GM23338 (cell line): Measurements from ENCODE around the gene PTGIS. TPM values are rescaled to one million over a fixed set of nuclear protein-coding genes. Genes with fewer than 3 reads are reported as not detected.
A peak's percentile ranks its signal among the peaks of the same experiment; 100 is the strongest.

ENCODE experiments used
- ATAC-seq: fragments of 200-7000 bp; cut with Tn5 transposase; 3 replicates; pipeline ENCODE4 v1.9.1; 2020
- DNase-seq: peaks from one replicate; pipeline ENCODE4 v3.0.0-alpha.2; 2015; ENCODE audit warnings: low spot score
- H2AFZ ChIP-seq: fragments of 200-600 bp; sonication (generic); 2 replicates; pipeline ENCODE4 v1.8.0; 2016; ENCODE audit warnings: antibody characterized with exemption, mild to moderate bottlenecking, moderate library complexity
- H3F3A ChIP-seq: fragments of 200-600 bp; sonication (generic); replicated peaks from 2 replicates; pipeline ENCODE4 v1.8.0; 2017; ENCODE audit warnings: antibody characterized with exemption, mixed run types, low read depth
- H3K27ac ChIP-seq: fragments of 200-600 bp; sonication (generic); 2 replicates; pipeline ENCODE4 v1.6.1; 2016; ENCODE audit warnings: low read depth
- H3K27me3 ChIP-seq: fragments of 200-600 bp; sonication (generic); 2 replicates; pipeline ENCODE4 v1.8.0; 2016; ENCODE audit warnings: mild to moderate bottlenecking, mixed run types, moderate library complexity; ENCODE audit not compliant: insufficient read depth
- H3K36me3 ChIP-seq: fragments of 200-600 bp; sonication (generic); 2 replicates; pipeline ENCODE4 v1.8.0; 2016; ENCODE audit warnings: mild to moderate bottlenecking; ENCODE audit not compliant: insufficient read depth
- H3K4me1 ChIP-seq: fragments of 200-600 bp; sonication (generic); 2 replicates; pipeline ENCODE4 v1.8.0; 2016; ENCODE audit warnings: mild to moderate bottlenecking, moderate library complexity; ENCODE audit not compliant: insufficient read depth
- H3K4me2 ChIP-seq: fragments of 200-600 bp; sonication (generic); 2 replicates; pipeline ENCODE4 v1.7.1; 2017; ENCODE audit warnings: mixed run types
- H3K4me3 ChIP-seq: fragments of 200-600 bp; sonication (generic); 2 replicates; pipeline ENCODE4 v1.6.1; 2016; ENCODE audit warnings: mixed run types
- H3K79me2 ChIP-seq: fragments of 200-600 bp; sonication (generic); replicated peaks from 2 replicates; pipeline ENCODE4 v1.8.0; 2017; ENCODE audit warnings: mild to moderate bottlenecking; ENCODE audit not compliant: insufficient read depth
- H3K9me2 ChIP-seq: fragments of 200-600 bp; sonication (generic); 2 replicates; pipeline ENCODE4 v1.8.0; 2017; ENCODE audit not compliant: insufficient read depth
- H4K20me1 ChIP-seq: fragments of 200-600 bp; sonication (generic); replicated peaks from 2 replicates; pipeline ENCODE4 v1.8.0; 2017; ENCODE audit warnings: mild to moderate bottlenecking; ENCODE audit not compliant: insufficient read depth
- H3K27ac Mint-ChIP-seq: 2 replicates; pipeline ENCODE4 v1.8.0; 2020; ENCODE audit warnings: inconsistent platforms, mild to moderate bottlenecking, moderate library complexity, mixed read lengths
- H3K27me3 Mint-ChIP-seq: 3 replicates; pipeline ENCODE4 v1.8.0; 2022; ENCODE audit warnings: low read depth, mild to moderate bottlenecking, moderate library complexity, mixed read lengths, inconsistent platforms; ENCODE audit not compliant: insufficient read depth, poor library complexity
- H3K36me3 Mint-ChIP-seq: 3 replicates; pipeline ENCODE4 v1.8.0; 2021; ENCODE audit warnings: low read depth, mild to moderate bottlenecking, inconsistent platforms, moderate library complexity, mixed read lengths
- H3K4me1 Mint-ChIP-seq: 3 replicates; pipeline ENCODE4 v1.8.0; 2020; ENCODE audit warnings: mild to moderate bottlenecking, inconsistent platforms, mixed read lengths
- H3K4me3 Mint-ChIP-seq: 3 replicates; pipeline ENCODE4 v1.8.0; 2021; ENCODE audit warnings: moderate library complexity, mild to moderate bottlenecking, inconsistent platforms, mixed read lengths
- H3K9me3 Mint-ChIP-seq: 3 replicates; pipeline ENCODE4 v1.8.0; 2020; ENCODE audit warnings: moderate library complexity, mild to moderate bottlenecking, inconsistent platforms, mixed read lengths
- CREB1 ChIP-seq: fragments of 250-450 bp; sonication (Bioruptor Pico); IDR thresholded peaks from 2 replicates; pipeline ENCODE4 v1.5.0; 2020; ENCODE audit warnings: low read depth, mild to moderate bottlenecking, moderate library complexity
- ETS1 ChIP-seq: IDR thresholded peaks from 2 replicates; pipeline ENCODE4 v1.6.1; 2016; ENCODE audit warnings: antibody characterized with exemption
- JUNB ChIP-seq: IDR thresholded peaks from one replicate; pipeline ENCODE4 v1.6.1; 2016; ENCODE audit warnings: antibody characterized with exemption; ENCODE audit not compliant: unreplicated experiment
- NANOG ChIP-seq: IDR thresholded peaks from 2 replicates; pipeline ENCODE4 v1.6.1; 2016; ENCODE audit warnings: antibody characterized with exemption, borderline replicate concordance
- POLR2AphosphoS5 ChIP-seq: IDR thresholded peaks from 2 replicates; pipeline ENCODE4 v1.6.1; 2016; ENCODE audit warnings: antibody characterized with exemption, low read depth
- STAT1 ChIP-seq: IDR thresholded peaks from one replicate; pipeline ENCODE4 v1.6.1; 2016; ENCODE audit warnings: antibody characterized with exemption; ENCODE audit not compliant: unreplicated experiment
- ZNF114 ChIP-seq: fragments of 250-450 bp; sonication (Bioruptor Pico); IDR thresholded peaks from 2 replicates; pipeline ENCODE4 v1.5.0; 2020; ENCODE audit warnings: mild to moderate bottlenecking, moderate library complexity
- ZNF331 ChIP-seq: fragments of 250-450 bp; sonication (Bioruptor Pico); IDR thresholded peaks from 2 replicates; pipeline ENCODE4 v1.5.0; 2020; ENCODE audit warnings: low read depth, mild to moderate bottlenecking, moderate library complexity
- polyA plus RNA-seq: library from polyadenylated mRNA; unstranded; fragments of >200 nt; fragmentation: Nextera tagmentation; extraction: Ambion mirVana; gene quantifications from 2 replicates; pipeline ENCODE4 v1.2.1, GENCODE V29; 2016
- total RNA-seq: library from RNA; depleted of rRNA; stranded (reverse); fragments of >200 nt; shearing (Covaris generic); gene quantifications from 2 replicates; pipeline ENCODE4 v1.2.3, GENCODE V29; 2014
- TF ChIP-seq, protein P1 (sequence below): IDR thresholded peaks from one replicate; pipeline ENCODE4 v1.6.1; 2018; ENCODE audit warnings: antibody characterized with exemption; ENCODE audit not compliant: unreplicated experiment
- TF ChIP-seq, protein P2 (sequence below), 2 experiments: fragments of 200-600 bp in 1 of 2; sonication (generic) in 1 of 2; conservative IDR thresholded peaks; 2 replicates each; pipeline versions ENCODE4 v1.5.1 to v1.6.1; 2016 to 2017; ENCODE audit warnings: antibody characterized with exemption in 2 of 2, low read depth in 2 of 2, mild to moderate bottlenecking in 2 of 2, moderate library complexity in 1 of 2

PTGIS gene
- total and polyA plus RNA-seq, 2 experiments from 2014 or later, result 6.6 to 28.7 TPM

- no peak for TF ChIP-seq STAT1
- TF ChIP-seq JUNB, result no peak
- TF ChIP-seq, protein P1, sequence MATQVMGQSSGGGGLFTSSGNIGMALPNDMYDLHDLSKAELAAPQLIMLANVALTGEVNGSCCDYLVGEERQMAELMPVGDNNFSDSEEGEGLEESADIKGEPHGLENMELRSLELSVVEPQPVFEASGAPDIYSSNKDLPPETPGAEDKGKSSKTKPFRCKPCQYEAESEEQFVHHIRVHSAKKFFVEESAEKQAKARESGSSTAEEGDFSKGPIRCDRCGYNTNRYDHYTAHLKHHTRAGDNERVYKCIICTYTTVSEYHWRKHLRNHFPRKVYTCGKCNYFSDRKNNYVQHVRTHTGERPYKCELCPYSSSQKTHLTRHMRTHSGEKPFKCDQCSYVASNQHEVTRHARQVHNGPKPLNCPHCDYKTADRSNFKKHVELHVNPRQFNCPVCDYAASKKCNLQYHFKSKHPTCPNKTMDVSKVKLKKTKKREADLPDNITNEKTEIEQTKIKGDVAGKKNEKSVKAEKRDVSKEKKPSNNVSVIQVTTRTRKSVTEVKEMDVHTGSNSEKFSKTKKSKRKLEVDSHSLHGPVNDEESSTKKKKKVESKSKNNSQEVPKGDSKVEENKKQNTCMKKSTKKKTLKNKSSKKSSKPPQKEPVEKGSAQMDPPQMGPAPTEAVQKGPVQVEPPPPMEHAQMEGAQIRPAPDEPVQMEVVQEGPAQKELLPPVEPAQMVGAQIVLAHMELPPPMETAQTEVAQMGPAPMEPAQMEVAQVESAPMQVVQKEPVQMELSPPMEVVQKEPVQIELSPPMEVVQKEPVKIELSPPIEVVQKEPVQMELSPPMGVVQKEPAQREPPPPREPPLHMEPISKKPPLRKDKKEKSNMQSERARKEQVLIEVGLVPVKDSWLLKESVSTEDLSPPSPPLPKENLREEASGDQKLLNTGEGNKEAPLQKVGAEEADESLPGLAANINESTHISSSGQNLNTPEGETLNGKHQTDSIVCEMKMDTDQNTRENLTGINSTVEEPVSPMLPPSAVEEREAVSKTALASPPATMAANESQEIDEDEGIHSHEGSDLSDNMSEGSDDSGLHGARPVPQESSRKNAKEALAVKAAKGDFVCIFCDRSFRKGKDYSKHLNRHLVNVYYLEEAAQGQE, result no peak
Measured at GRCh38 chr20:49513009-49513408, 54.9 kb downstream of the PTGIS start (continued).

- Histone ChIP-seq H2AFZ (no peak overlapping the region), H3K27me3 (no peaks in the 10 kb centered on the region), H3K4me3 (no peak overlapping the region), H3K79me2 (no peaks in the 10 kb centered on the region), H3K4me1 (no peaks in the 10 kb centered on the region), H4K20me1 (no peaks in the 10 kb centered on the region), H3K4me2 (no peak overlapping the region), H3K9me2 (0 out of 2 replicates have a peak, but pooled peaks cover 6% of the 10 kb centered on the region), H3K27ac (no peak overlapping the region), H3K36me3 (no peaks in the 10 kb centered on the region), H3F3A (no peaks in the 10 kb centered on the region)
- Mint-ChIP-seq H3K27me3 (no peaks in the 10 kb centered on the region), H3K36me3 (peaks cover 8% of the 10 kb centered on the region), H3K4me3 (no peak overlapping the region), H3K4me1 (peaks cover 5% of the 10 kb centered on the region), H3K9me3 (no peaks in the 10 kb centered on the region), H3K27ac (no peak overlapping the region)
- ATAC-seq (no peak), DNase-seq (no peak)
- TF ChIP-seq, protein P1, result no peak
- TF ChIP-seq ZNF331, result no peak
Measured at GRCh38 chr20:49511788-49512525, 56.0 kb downstream of the PTGIS start.

GRCh38 chr20:49510562-49511122 lies 57.3 kb downstream of the PTGIS start:
- H3K4me3 ChIP-seq, result no peak overlapping the region
- Mint-ChIP-seq H3K27me3 (no peaks in the 10 kb centered on the region), H3K36me3 (peaks cover 8% of the 10 kb centered on the region), H3K27ac (0 out of 2 replicates have a peak overlapping the region, but pooled peaks have one; percentile 31), H3K4me1 (peaks cover 5% of the 10 kb centered on the region), H3K4me3 (no peak overlapping the region), H3K9me3 (no peaks in the 10 kb centered on the region)
- no peak overlapping the region for H3K27ac ChIP-seq
- no peaks in the 10 kb centered on the region for H4K20me1 ChIP-seq
- no peaks in the 10 kb centered on the region for H3K36me3 ChIP-seq
- no peak overlapping the region for H2AFZ ChIP-seq
- no peaks in the 10 kb centered on the region for H3K79me2 ChIP-seq
- H3F3A ChIP-seq, result no peaks in the 10 kb centered on the region
- no peak for DNase-seq
- no peak for ATAC-seq
- H3K9me2 ChIP-seq, result 0 out of 2 replicates have a peak, but pooled peaks cover 6% of the 10 kb centered on the region
- no peak overlapping the region for H3K4me2 ChIP-seq
- no peaks in the 10 kb centered on the region for H3K4me1 ChIP-seq
- no peaks in the 10 kb centered on the region for H3K27me3 ChIP-seq
- TF ChIP-seq, protein P2, sequence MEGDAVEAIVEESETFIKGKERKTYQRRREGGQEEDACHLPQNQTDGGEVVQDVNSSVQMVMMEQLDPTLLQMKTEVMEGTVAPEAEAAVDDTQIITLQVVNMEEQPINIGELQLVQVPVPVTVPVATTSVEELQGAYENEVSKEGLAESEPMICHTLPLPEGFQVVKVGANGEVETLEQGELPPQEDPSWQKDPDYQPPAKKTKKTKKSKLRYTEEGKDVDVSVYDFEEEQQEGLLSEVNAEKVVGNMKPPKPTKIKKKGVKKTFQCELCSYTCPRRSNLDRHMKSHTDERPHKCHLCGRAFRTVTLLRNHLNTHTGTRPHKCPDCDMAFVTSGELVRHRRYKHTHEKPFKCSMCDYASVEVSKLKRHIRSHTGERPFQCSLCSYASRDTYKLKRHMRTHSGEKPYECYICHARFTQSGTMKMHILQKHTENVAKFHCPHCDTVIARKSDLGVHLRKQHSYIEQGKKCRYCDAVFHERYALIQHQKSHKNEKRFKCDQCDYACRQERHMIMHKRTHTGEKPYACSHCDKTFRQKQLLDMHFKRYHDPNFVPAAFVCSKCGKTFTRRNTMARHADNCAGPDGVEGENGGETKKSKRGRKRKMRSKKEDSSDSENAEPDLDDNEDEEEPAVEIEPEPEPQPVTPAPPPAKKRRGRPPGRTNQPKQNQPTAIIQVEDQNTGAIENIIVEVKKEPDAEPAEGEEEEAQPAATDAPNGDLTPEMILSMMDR (conservative IDR thresholded peaks at IDR 0.05; ENCODE audit: low read depth in 2 of 2), result no peak
- TF ChIP-seq NANOG, result no peak
- TF ChIP-seq ETS1, result no peak
- TF ChIP-seq CREB1 (CRISPR knock-in tag), result no peak
- TF ChIP-seq JUNB, result no peak
- TF ChIP-seq ZNF331, result no peak
- no peak for TF ChIP-seq STAT1
- no peak for TF ChIP-seq POLR2AphosphoS5
- TF ChIP-seq ZNF114 (CRISPR knock-in tag), result no peak
